Transverse colon (tissue), 4 donors: ENCODE measurements around the gene DLG4.

Experiments used
- CTCF ChIP-seq, 5 experiments: fragments of 200-600 bp in 3 of 5; fragments of 450-650 bp in 2 of 5; sonication (generic) in 3 of 5; IDR thresholded peaks; 1 replicate in 2 of 5; 2 replicates in 3 of 5; pipeline ENCODE4 v1.5.1; 2016 to 2017; ENCODE audit warnings: antibody characterized with exemption in 5 of 5, inconsistent platforms in 3 of 5, mild to moderate bottlenecking in 2 of 5, moderate library complexity in 1 of 5
- POLR2A ChIP-seq: fragments of 450-650 bp; IDR thresholded peaks from one replicate; pipeline ENCODE4 v1.6.1; 2016; ENCODE audit warnings: antibody characterized with exemption, mild to moderate bottlenecking, moderate library complexity
- POLR2AphosphoS5 ChIP-seq, 3 donors: sonication (generic); formaldehyde crosslinking; IDR thresholded peaks; one replicate each; pipeline ENCODE4 v1.6.1; 2016; ENCODE audit warnings: antibody characterized with exemption in 3 of 3

- no peak for TF ChIP-seq CTCF (IDR thresholded peaks at IDR 0.05)
- TF ChIP-seq POLR2A, result no peak
- TF ChIP-seq POLR2AphosphoS5 (IDR thresholded peaks at IDR 0.05), result no peak
Measured at GRCh38 chr17:7215136-7215638, 4.4 kb downstream of the DLG4 start.
